SK-N-SH treated with all-trans-retinoic acid at 6 μM for 48 hours (cell line): ENCODE results near the gene PPP1R13B.

ENCODE experiments used
- CSDC2 ChIP-seq: fragments of 250-450 bp; sonication (Bioruptor Pico); IDR thresholded peaks from 2 replicates; pipeline ENCODE4 v1.5.0; 2020; ENCODE audit warnings: mild to moderate bottlenecking, moderate library complexity
- ZFP3 ChIP-seq: fragments of 250-450 bp; sonication (Bioruptor Pico); IDR thresholded peaks from 2 replicates; pipeline ENCODE4 v1.5.0; 2020; ENCODE audit warnings: mild to moderate bottlenecking, moderate library complexity
- ZNF70 ChIP-seq: fragments of 450-650 bp; formaldehyde crosslinking; IDR thresholded peaks from 2 replicates; pipeline ENCODE4 v1.5.0; 2020; ENCODE audit warnings: mild to moderate bottlenecking, moderate library complexity

DNA sequence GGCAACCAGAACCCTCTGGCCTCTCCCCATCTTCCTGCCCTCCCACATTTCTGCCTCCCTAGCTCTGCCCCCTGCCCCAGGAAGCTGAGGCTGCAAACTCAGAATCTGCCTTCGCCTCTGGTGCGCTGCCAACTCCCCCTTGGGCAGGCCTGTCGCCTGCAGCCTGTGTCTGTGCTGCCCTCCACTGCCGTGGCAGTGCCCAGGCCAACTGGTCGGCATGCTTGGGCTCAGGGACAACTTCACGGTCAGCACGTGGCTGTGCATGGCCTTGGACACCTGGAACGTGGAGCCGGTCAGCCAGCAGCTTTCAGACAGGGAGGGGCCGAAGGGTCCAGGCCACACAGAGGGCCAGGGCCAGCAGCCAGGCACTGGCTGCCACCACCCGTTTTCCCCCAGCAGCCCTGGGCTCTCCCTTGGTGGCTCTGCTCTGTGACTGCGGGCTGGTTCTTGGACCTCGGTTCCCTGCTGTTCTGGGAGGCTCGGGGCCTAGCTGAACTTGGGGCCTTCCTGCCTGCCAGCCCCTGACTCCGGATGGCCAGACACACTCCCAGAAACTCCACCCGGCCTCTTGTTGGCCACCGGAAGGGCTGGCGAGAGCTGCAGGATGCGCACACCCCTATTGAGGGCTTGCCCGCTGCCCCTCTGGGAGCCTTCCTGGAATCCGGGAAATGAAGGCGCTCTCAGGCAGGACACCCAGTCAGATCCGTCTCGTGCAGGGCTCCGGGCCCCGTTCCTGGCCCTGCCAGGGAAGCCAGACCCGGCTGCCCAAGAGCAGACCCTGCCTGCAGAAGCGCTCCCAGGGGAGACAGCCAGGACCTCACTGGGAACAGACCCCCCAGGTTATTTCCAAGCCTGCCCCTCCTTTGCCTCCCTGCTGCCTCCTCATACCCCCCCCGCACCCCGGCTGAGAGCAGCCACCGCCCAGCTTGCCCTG, 34.2 kb upstream of the PPP1R13B start:
- TF ChIP-seq ZNF70 (CRISPR knock-in tag), result no peak
- no peak for TF ChIP-seq CSDC2 (CRISPR knock-in tag)
- TF ChIP-seq ZFP3, result no peak
